ENCODE measurements around the gene MED12L.

GRCh38 chr3:151330899-151331298 lies 245.4 kb downstream of the MED12L start:
- TF ChIP-seq POLR2A (IDR thresholded peaks at IDR 0.05; ENCODE audit: low read depth, low read length) (no peak), CTCF (IDR thresholded peaks at IDR 0.05 in 2 of 3, conservative IDR thresholded peaks at IDR 0.05 in 1 of 3; ENCODE audit: control insufficient read depth in 2 of 3, extremely low read depth in 1 of 3, insufficient read depth in 1 of 3, low read depth in 3 of 3, low read length in 3 of 3) (no peak)

Measured in GM12878 (cell line).